ENCODE measurements around the gene CNTN4. TPM values are rescaled to one million over a fixed set of nuclear protein-coding genes. Genes with fewer than 3 reads are reported as not detected.

The CNTN4 gene
- total and polyA plus RNA-seq, 4 donors = 1.2 to 3.8 (median 2.6) TPM

DNA sequence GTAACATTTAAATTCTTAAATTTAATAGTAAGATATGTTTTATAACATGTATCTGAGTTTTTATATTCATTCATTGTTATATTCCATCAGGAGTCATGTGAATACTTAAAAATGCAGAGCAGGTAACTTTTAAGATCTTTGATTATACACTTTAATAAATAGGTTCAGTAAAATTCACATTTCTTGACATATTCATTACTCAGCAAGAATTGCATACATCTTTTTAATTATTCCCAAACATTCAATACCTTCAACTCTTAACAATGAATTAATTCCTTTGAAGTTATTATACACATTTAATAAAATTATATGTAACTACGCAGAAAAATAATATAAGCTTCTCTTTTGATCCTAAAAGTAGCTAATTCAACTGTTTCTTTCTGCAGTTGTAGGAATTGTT is 105.4 kb downstream of the CNTN4 start:
- Histone ChIP-seq H3K9me3 (ENCODE audit: control insufficient read depth in 4 of 4, low read length in 3 of 4) (no peaks in the 10 kb centered on the region), H3K36me3 (ENCODE audit: control insufficient read depth in 4 of 4, insufficient read depth in 3 of 4, low read depth in 1 of 4, low read length in 3 of 4) (no peaks in the 10 kb centered on the region), H3K4me1 (ENCODE audit: control insufficient read depth in 4 of 4, insufficient read depth in 4 of 4, low read length in 3 of 4) (no peaks in the 10 kb centered on the region), H3K27ac (ENCODE audit: low read depth in 1 of 2, low read length in 2 of 2) (no peak overlapping the region), H3K27me3 (ENCODE audit: control insufficient read depth in 4 of 4, insufficient read depth in 4 of 4, low read length in 3 of 4) (no peaks in the 10 kb centered on the region), H3K4me3 (ENCODE audit: low read depth in 1 of 3, low read length in 3 of 3) (no peak overlapping the region), H3K9ac (ENCODE audit: low read depth in 1 of 2, low read length in 2 of 2) (no peak overlapping the region)
- DNase-seq (ENCODE audit: low spot score) = no peak
- WGBS = 92% methylated on average over 1 of the region's 1 CpG
- TF ChIP-seq, protein P1, sequence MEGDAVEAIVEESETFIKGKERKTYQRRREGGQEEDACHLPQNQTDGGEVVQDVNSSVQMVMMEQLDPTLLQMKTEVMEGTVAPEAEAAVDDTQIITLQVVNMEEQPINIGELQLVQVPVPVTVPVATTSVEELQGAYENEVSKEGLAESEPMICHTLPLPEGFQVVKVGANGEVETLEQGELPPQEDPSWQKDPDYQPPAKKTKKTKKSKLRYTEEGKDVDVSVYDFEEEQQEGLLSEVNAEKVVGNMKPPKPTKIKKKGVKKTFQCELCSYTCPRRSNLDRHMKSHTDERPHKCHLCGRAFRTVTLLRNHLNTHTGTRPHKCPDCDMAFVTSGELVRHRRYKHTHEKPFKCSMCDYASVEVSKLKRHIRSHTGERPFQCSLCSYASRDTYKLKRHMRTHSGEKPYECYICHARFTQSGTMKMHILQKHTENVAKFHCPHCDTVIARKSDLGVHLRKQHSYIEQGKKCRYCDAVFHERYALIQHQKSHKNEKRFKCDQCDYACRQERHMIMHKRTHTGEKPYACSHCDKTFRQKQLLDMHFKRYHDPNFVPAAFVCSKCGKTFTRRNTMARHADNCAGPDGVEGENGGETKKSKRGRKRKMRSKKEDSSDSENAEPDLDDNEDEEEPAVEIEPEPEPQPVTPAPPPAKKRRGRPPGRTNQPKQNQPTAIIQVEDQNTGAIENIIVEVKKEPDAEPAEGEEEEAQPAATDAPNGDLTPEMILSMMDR (IDR thresholded peaks at IDR 0.05; ENCODE audit: low read depth, low read length, missing input control) = no peak

- no peak overlapping the region for H3K9ac ChIP-seq (ENCODE audit: low read depth in 1 of 2, low read length in 2 of 2)
- TF ChIP-seq JUND (IDR thresholded peaks at IDR 0.05) (no peak), HNF4G (IDR thresholded peaks at IDR 0.05) (no peak)
- H3K9me3 ChIP-seq (ENCODE audit: control insufficient read depth in 4 of 4, low read length in 3 of 4) = no peaks in the 10 kb centered on the region
- H3K4me3 ChIP-seq (ENCODE audit: low read depth in 1 of 3, low read length in 3 of 3) = no peak overlapping the region
- no peaks in the 10 kb centered on the region for H3K4me1 ChIP-seq (ENCODE audit: control insufficient read depth in 4 of 4, insufficient read depth in 4 of 4, low read length in 3 of 4)
- no peaks in the 10 kb centered on the region for H3K27me3 ChIP-seq (ENCODE audit: control insufficient read depth in 4 of 4, insufficient read depth in 4 of 4, low read length in 3 of 4)
- WGBS = 67% methylated on average over 2 of the region's 2 CpGs
- no peak for DNase-seq (ENCODE audit: low spot score)
- no peak overlapping the region for H3K27ac ChIP-seq (ENCODE audit: low read depth in 1 of 2, low read length in 2 of 2)
- no peaks in the 10 kb centered on the region for H3K36me3 ChIP-seq (ENCODE audit: control insufficient read depth in 4 of 4, insufficient read depth in 3 of 4, low read depth in 1 of 4, low read length in 3 of 4)
Measured at GRCh38 chr3:2205692-2206091, 107.0 kb downstream of the CNTN4 start.

DNA sequence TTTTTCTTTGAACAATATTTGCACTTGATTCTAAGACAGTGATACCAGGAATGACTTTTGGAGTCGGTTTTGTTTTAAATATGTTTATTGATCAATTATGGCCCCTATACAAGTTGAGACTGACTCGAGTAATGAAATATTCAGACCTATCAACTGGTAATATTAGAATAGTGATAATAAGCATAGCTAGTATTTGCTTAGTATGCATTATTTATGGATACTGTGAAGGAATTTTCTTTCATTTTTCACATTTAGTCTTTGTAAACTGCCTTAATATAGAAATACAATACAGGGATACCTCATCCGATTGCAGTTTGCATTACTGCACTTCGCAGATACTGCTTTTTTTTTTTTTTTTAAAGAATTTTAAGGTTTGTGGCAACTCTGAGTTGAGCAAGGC is 107.9 kb downstream of the CNTN4 start:
- H3K36me3 ChIP-seq (ENCODE audit: control insufficient read depth in 4 of 4, insufficient read depth in 3 of 4, low read depth in 1 of 4, low read length in 3 of 4) = no peaks in the 10 kb centered on the region
- no peak overlapping the region for H3K9ac ChIP-seq (ENCODE audit: low read depth in 1 of 2, low read length in 2 of 2)
- no peaks in the 10 kb centered on the region for H3K27me3 ChIP-seq (ENCODE audit: control insufficient read depth in 4 of 4, insufficient read depth in 4 of 4, low read length in 3 of 4)
- no peak overlapping the region for H3K4me3 ChIP-seq (ENCODE audit: low read depth in 1 of 3, low read length in 3 of 3)
- no peak for DNase-seq (ENCODE audit: low spot score)
- H3K27ac ChIP-seq (ENCODE audit: low read depth in 1 of 2, low read length in 2 of 2) = no peak overlapping the region
- TF ChIP-seq FOXA1 (IDR thresholded peaks at IDR 0.05) (no peak), SP1 (IDR thresholded peaks at IDR 0.05) (no peak), GABPA (IDR thresholded peaks at IDR 0.05 in 1 of 2, conservative IDR thresholded peaks at IDR 0.05 in 1 of 2) (no peak), RAD21 (IDR thresholded peaks at IDR 0.05) (no peak), TAF1 (conservative IDR thresholded peaks at IDR 0.05) (no peak), EGR1 (IDR thresholded peaks at IDR 0.05; ENCODE audit: low read depth in 2 of 2) (no peak)
- no peaks in the 10 kb centered on the region for H3K9me3 ChIP-seq (ENCODE audit: control insufficient read depth in 4 of 4, low read length in 3 of 4)
- no peaks in the 10 kb centered on the region for H3K4me1 ChIP-seq (ENCODE audit: control insufficient read depth in 4 of 4, insufficient read depth in 4 of 4, low read length in 3 of 4)
- 76% methylated on average over 4 of the region's 4 CpGs for WGBS

GRCh38 chr3:2211568-2211967 is 112.9 kb downstream of the CNTN4 start:
- Histone ChIP-seq H3K27me3 (ENCODE audit: control insufficient read depth in 4 of 4, insufficient read depth in 4 of 4, low read length in 3 of 4) (peaks cover 0 to 2% (median 0%) of the 10 kb centered on the region in 4 donors), H3K9ac (ENCODE audit: low read depth in 1 of 2, low read length in 2 of 2) (no peak overlapping the region), H3K9me3 (ENCODE audit: control insufficient read depth in 4 of 4, low read length in 3 of 4) (no peaks in the 10 kb centered on the region), H3K4me1 (ENCODE audit: control insufficient read depth in 4 of 4, insufficient read depth in 4 of 4, low read length in 3 of 4) (no peaks in the 10 kb centered on the region), H3K36me3 (ENCODE audit: control insufficient read depth in 4 of 4, insufficient read depth in 3 of 4, low read depth in 1 of 4, low read length in 3 of 4) (no peaks in the 10 kb centered on the region), H3K4me3 (ENCODE audit: low read depth in 1 of 3, low read length in 3 of 3) (no peak overlapping the region), H3K27ac (ENCODE audit: low read depth in 1 of 2, low read length in 2 of 2) (no peak overlapping the region)
- DNase-seq (ENCODE audit: low spot score) = no peak
- TF ChIP-seq YY1 (IDR thresholded peaks at IDR 0.05) (no peak), FOXA2 (IDR thresholded peaks at IDR 0.05) (no peak), GABPA (IDR thresholded peaks at IDR 0.05 in 1 of 2, conservative IDR thresholded peaks at IDR 0.05 in 1 of 2) (no peak), TAF1 (conservative IDR thresholded peaks at IDR 0.05) (no peak), SP1 (IDR thresholded peaks at IDR 0.05) (no peak), ZBTB33 (IDR thresholded peaks at IDR 0.05) (no peak), RXRA (IDR thresholded peaks at IDR 0.05) (no peak), EGR1 (IDR thresholded peaks at IDR 0.05; ENCODE audit: low read depth in 2 of 2) (no peak), NR2F2 (IDR thresholded peaks at IDR 0.05) (no peak)
- TF ChIP-seq, protein P2, sequence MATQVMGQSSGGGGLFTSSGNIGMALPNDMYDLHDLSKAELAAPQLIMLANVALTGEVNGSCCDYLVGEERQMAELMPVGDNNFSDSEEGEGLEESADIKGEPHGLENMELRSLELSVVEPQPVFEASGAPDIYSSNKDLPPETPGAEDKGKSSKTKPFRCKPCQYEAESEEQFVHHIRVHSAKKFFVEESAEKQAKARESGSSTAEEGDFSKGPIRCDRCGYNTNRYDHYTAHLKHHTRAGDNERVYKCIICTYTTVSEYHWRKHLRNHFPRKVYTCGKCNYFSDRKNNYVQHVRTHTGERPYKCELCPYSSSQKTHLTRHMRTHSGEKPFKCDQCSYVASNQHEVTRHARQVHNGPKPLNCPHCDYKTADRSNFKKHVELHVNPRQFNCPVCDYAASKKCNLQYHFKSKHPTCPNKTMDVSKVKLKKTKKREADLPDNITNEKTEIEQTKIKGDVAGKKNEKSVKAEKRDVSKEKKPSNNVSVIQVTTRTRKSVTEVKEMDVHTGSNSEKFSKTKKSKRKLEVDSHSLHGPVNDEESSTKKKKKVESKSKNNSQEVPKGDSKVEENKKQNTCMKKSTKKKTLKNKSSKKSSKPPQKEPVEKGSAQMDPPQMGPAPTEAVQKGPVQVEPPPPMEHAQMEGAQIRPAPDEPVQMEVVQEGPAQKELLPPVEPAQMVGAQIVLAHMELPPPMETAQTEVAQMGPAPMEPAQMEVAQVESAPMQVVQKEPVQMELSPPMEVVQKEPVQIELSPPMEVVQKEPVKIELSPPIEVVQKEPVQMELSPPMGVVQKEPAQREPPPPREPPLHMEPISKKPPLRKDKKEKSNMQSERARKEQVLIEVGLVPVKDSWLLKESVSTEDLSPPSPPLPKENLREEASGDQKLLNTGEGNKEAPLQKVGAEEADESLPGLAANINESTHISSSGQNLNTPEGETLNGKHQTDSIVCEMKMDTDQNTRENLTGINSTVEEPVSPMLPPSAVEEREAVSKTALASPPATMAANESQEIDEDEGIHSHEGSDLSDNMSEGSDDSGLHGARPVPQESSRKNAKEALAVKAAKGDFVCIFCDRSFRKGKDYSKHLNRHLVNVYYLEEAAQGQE (IDR thresholded peaks at IDR 0.05) = no peak
- TF ChIP-seq, protein P1 (IDR thresholded peaks at IDR 0.05; ENCODE audit: low read depth, low read length, missing input control) = no peak
- WGBS = 77% methylated on average over 2 of the region's 2 CpGs

Measured in liver (tissue), 9 donors.